Measurements from ENCODE around the gene PLPP4.

- TF ChIP-seq CTCF (IDR thresholded peaks at IDR 0.05 in 8 of 11, conservative IDR thresholded peaks at IDR 0.05 in 3 of 11): no peak
- no peak for TF ChIP-seq POLR2AphosphoS5 (IDR thresholded peaks at IDR 0.05)
- no peak for TF ChIP-seq POLR2A (IDR thresholded peaks at IDR 0.05)
Measured at GRCh38 chr10:120514959-120515358, 57.9 kb downstream of the PLPP4 start.
